Lung (tissue), 12 donors: Measurements from ENCODE around the gene HEATR9. TPM values are rescaled to one million over a fixed set of nuclear protein-coding genes. Genes with fewer than 3 reads are reported as not detected.

Experiments
- ATAC-seq: fragments of 200-7000 bp; cut with Tn5 transposase; one replicate; pipeline ENCODE4 v1.9.1; 2020; ENCODE audit warnings: moderate number of reproducible peaks; ENCODE audit not compliant: insufficient read depth, low FRiP score
- DNase-seq, 3 donors: peaks; one replicate each; pipeline ENCODE4 v3.0.0-alpha.2; 2013 to 2017
- H3K27ac ChIP-seq, 2 donors: one replicate each; pipeline ENCODE4 v1.5.1; 2013; ENCODE audit warnings: mild to moderate bottlenecking in 2 of 2, moderate library complexity in 2 of 2, control low read depth in 1 of 2, inconsistent platforms in 1 of 2, low read depth in 1 of 2, low read length in 1 of 2
- H3K27me3 ChIP-seq, 3 donors: one replicate each; pipeline ENCODE4 v1.5.1; 2013; ENCODE audit warnings: low read length in 2 of 3; ENCODE audit not compliant: control insufficient read depth in 3 of 3, insufficient read depth in 3 of 3
- H3K36me3 ChIP-seq, 4 donors: one replicate each; pipeline ENCODE4 v1.5.1; 2013; ENCODE audit warnings: low read length in 4 of 4, mild to moderate bottlenecking in 1 of 4, moderate library complexity in 1 of 4; ENCODE audit not compliant: control insufficient read depth in 4 of 4, insufficient read depth in 4 of 4
- H3K4me1 ChIP-seq, 5 donors: one replicate each; pipeline ENCODE4 v1.5.1; 2013; ENCODE audit warnings: low read length in 5 of 5, mild to moderate bottlenecking in 2 of 5, moderate library complexity in 1 of 5; ENCODE audit not compliant: control insufficient read depth in 5 of 5, insufficient read depth in 5 of 5
- H3K4me3 ChIP-seq: one replicate; pipeline ENCODE4 v1.5.1; 2013; ENCODE audit warnings: mild to moderate bottlenecking, control low read depth, moderate library complexity
- H3K9ac ChIP-seq, 2 donors: one replicate each; pipeline ENCODE4 v1.5.1; 2013; ENCODE audit warnings: low read length in 2 of 2, control low read depth in 1 of 2; ENCODE audit not compliant: insufficient read depth in 1 of 2
- H3K9me3 ChIP-seq, 4 donors: one replicate each; pipeline ENCODE4 v1.5.1; 2013; ENCODE audit warnings: low read length in 3 of 4, mild to moderate bottlenecking in 1 of 4, moderate library complexity in 1 of 4; ENCODE audit not compliant: control insufficient read depth in 4 of 4, insufficient read depth in 3 of 4
- CTCF ChIP-seq: IDR thresholded peaks from 2 replicates; pipeline ENCODE4 v1.5.1; 2012; ENCODE audit warnings: mild to moderate bottlenecking; ENCODE audit errors: control extremely low read depth, extremely low read depth
- WGBS, 2 donors: extraction: QIAGEN DNeasy Blood & Tissue Kit; methylation state at CpG; one replicate each; pipeline ENCODE4 v1.1.7; 2013; 5-methylcytosine and 5-hydroxymethylcytosine counted together
- polyA plus RNA-seq, 2 donors: library from polyadenylated mRNA; stranded (reverse); fragments of 200-250 nt; gene quantifications; one replicate each; pipeline ENCODE4 v1.2.1, GENCODE V29; 2013
- total RNA-seq, 2 donors: library from RNA; depleted of rRNA in 1 of 2; stranded (reverse); fragments of >200 nt in 1 of 2; gene quantifications; one replicate each; pipeline ENCODE4 v1.2.1, GENCODE V29; 2014 to 2021
- donor health status: control.
- donor health status: control.
- donor health status: Bipolar disorder and iron deficiency.
- donor health status: healthy.
- donor health status: DM: yes; HTN: yes; CAD: no.

Gene HEATR9
- total and polyA plus RNA-seq, 4 donors: 0.05 to 0.17 TPM; not detected in 2

DNA sequence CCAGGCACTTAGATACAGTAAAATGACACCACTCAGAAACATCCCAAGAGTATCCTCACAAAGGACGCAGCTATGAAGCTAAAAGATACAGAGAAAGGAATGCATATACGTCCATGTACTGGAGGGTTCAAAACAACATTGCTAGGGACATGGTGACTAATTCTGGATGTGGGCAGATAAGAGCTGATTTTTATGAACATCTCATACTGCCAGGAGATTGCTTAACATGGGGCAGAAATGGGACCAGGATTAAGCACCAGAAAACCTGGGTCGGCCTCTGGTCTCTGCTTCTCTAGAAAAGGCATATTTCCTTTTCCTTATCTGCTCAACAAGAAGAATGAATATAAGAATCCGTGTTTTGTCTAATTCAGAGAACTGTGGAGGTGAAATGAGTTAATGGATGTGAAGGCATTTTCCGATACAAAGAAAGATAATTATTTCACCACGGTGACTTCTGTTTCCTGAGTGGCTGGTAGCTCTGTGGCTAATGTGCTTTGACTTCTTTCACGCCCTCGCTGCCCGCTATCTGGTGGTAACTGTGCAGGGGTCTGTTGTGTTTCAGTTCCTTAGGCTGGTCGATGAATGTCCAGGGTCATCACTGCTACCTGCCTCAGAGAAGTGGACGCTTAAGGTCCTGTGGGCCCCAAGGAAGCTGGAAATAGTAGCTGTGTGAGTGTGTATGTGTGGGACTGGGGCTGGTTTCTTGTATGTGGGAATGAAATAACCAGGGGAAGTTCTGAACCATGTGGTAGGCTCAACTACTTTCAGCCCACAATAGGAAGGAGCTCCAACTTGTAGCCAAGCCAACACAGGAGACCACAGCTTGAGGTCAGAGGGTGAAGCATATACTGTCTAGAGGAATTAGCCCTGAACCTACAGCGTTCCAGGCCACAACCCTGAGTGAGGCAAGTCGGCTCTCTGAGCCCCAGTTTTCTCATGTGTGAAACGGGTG is 27.2 kb upstream of the HEATR9 start:
- H3K4me3 ChIP-seq: no peak overlapping the region
- H3K9ac ChIP-seq: no peak overlapping the region
- H3K27me3 ChIP-seq: no peaks in the 10 kb centered on the region
- no peaks in the 10 kb centered on the region for H3K9me3 ChIP-seq
- DNase-seq: no peak
- H3K36me3 ChIP-seq: no peaks in the 10 kb centered on the region
- no peaks in the 10 kb centered on the region for H3K4me1 ChIP-seq
- TF ChIP-seq CTCF: no peak
- ATAC-seq: no peak
- H3K27ac ChIP-seq: no peak overlapping the region
- 35 to 63% methylated on average over 14 of the region's 14 CpGs for WGBS, 2 donors

DNA sequence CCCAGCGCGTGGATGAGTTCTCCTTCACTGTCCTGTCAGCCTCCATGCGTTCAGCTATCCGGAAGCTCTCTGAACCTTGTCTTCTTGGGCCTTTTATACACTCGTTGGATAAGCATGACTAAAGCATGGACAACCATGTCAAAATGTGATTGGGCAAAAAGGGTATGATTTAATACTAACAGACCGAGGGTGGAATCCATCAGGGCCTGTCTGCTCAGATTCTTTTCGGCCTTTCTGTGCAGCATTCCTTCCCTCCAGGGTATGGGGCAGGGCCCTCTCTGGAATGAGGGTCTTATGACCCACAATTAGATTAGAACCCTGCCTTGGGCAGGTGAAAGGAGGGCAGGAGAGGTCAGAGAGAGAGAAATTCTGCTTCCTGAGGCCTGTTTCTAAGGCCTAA is 25.5 kb upstream of the HEATR9 start:
- TF ChIP-seq CTCF: no peak
- H3K4me1 ChIP-seq: peaks cover 0 to 11% (median 4%) of the 10 kb centered on the region in 5 donors
- H3K9ac ChIP-seq: no peak overlapping the region
- no peak overlapping the region for H3K27ac ChIP-seq
- 95 to 96% methylated on average over 7 of the region's 7 CpGs for WGBS, 2 donors
- no peaks in the 10 kb centered on the region for H3K9me3 ChIP-seq
- H3K36me3 ChIP-seq: no peaks in the 10 kb centered on the region
- no peaks in the 10 kb centered on the region for H3K27me3 ChIP-seq
- no peak for ATAC-seq
- no peak overlapping the region for H3K4me3 ChIP-seq
- no peak for DNase-seq

- Histone ChIP-seq H3K27ac (no peak overlapping the region), H3K4me3 (no peak overlapping the region), H3K9me3 (no peaks in the 10 kb centered on the region), H3K9ac (no peak overlapping the region), H3K27me3 (no peaks in the 10 kb centered on the region), H3K4me1 (peaks cover 0 to 11% (median 4%) of the 10 kb centered on the region in 5 donors), H3K36me3 (no peaks in the 10 kb centered on the region)
- 94 to 95% methylated on average over 4 of the region's 4 CpGs for WGBS, 2 donors
- ATAC-seq (no peak), DNase-seq (no peak)
- TF ChIP-seq CTCF: no peak
These were observed 25.1 kb upstream of the HEATR9 start for GRCh38 chr17:35893751-35894150.
